A549 (cell line): ENCODE data around the gene SRGAP3.

ENCODE experiments used
- CTCF ChIP-seq: fragments of >200 bp; sonication (Bioruptor Twin); formaldehyde crosslinking; IDR thresholded peaks from 3 replicates; pipeline ENCODE4 v1.5.1; 2016
- MAZ ChIP-seq: fragments of 150-350 bp; IDR thresholded peaks from 2 replicates; pipeline ENCODE4 v1.6.1; 2014; ENCODE audit warnings: antibody characterized with exemption, low read depth, low read length, borderline replicate concordance

DNA sequence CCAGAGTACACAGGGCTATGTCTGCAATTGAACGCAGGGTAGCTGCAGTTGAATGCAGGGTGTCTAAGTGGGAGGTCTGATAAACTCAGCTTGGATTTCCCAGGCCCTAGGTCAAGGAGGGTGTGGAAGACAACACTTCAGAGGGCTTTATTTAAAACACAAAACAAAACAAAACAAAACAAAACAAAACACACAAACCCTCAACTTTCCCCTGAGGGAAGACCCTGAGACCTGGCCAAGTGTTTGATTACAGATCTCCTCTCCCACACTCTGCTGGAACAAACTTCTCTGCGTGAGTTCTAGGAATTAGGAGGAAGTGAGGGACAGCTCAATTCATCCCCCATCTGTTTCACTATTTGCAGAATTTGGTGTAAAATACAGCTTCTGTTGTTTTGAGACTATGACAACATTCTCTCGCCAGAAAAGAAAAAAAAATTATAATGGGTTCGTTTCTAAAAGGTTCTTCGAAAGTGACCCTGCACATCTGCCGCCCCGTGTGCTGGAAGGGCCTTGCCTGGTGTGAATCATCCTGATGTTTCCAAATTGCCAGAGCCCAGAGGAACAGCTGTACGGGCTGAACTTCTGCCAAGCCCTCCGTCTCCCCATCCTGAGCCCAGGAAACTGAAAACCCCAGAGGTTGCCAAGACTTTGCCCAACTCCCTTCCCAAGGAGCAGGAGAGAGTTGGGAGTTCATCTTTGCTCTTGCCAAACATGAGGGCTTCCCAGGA lies 212.9 kb downstream of the SRGAP3 start:
- no peak for TF ChIP-seq CTCF
- no peak for TF ChIP-seq MAZ
